Activated T-cell treated with anti-CD3 and anti-CD28 coated beads, Interleukin-2, amount 50 U/mL, for 48 hours (primary cell): ENCODE measurements around the gene TMEM209.

ENCODE experiments used
- DNase-seq, 2 experiments: peaks; one replicate each; pipeline ENCODE4 v3.0.0-alpha.2; 2020

TMEM209 gene

GRCh38 chr7:130118294-130118693 lies 86.9 kb downstream of the TMEM209 start:
- DNase-seq = no peak

GRCh38 chr7:130114776-130115175 lies 90.4 kb downstream of the TMEM209 start:
- no peak for DNase-seq
